SK-N-SH treated with all-trans-retinoic acid at 6 μM for 48 hours (cell line): ENCODE data around the gene EXOC4.
A peak's percentile ranks its signal among the peaks of the same experiment; 100 is the strongest.

Source experiments
- ATAC-seq: fragments of 200-7000 bp; cut with Tn5 transposase; 3 replicates; pipeline ENCODE4 v1.9.1; 2020; ENCODE audit warnings: mild to moderate bottlenecking, moderate library complexity
- ARNTL ChIP-seq: fragments of 450-650 bp; formaldehyde crosslinking; IDR thresholded peaks from 2 replicates; pipeline ENCODE4 v1.5.0; 2020; ENCODE audit warnings: low read depth, mild to moderate bottlenecking, moderate library complexity, borderline replicate concordance
- BACH2 ChIP-seq: fragments of 250-450 bp; sonication (Bioruptor Pico); IDR thresholded peaks from 2 replicates; pipeline ENCODE4 v1.9.0; 2021; ENCODE audit warnings: mild to moderate bottlenecking, borderline replicate concordance
- ESRRG ChIP-seq: fragments of 250-450 bp; sonication (Bioruptor Pico); IDR thresholded peaks from 2 replicates; pipeline ENCODE4 v1.6.1; 2021; ENCODE audit warnings: mild to moderate bottlenecking
- GLIS3 ChIP-seq: fragments of 250-450 bp; sonication (Bioruptor Pico); IDR thresholded peaks from 2 replicates; pipeline ENCODE4 v1.5.0; 2020; ENCODE audit warnings: mild to moderate bottlenecking, moderate library complexity
- ISL1 ChIP-seq: fragments of 250-450 bp; sonication (Bioruptor Pico); IDR thresholded peaks from 2 replicates; pipeline ENCODE4 v2.1.2; 2022; ENCODE audit warnings: mild to moderate bottlenecking, moderate library complexity
- OSR1 ChIP-seq: fragments of 250-450 bp; sonication (Bioruptor Pico); IDR thresholded peaks from 2 replicates; pipeline ENCODE4 v1.8.0; 2022; ENCODE audit warnings: moderate library complexity, mild to moderate bottlenecking, inconsistent platforms
- PPARA ChIP-seq: fragments of 250-450 bp; sonication (Bioruptor Pico); IDR thresholded peaks from 2 replicates; pipeline ENCODE4 v1.5.0; 2020; ENCODE audit warnings: mild to moderate bottlenecking, borderline replicate concordance
- SNAI2 ChIP-seq: fragments of 250-450 bp; sonication (Bioruptor Pico); IDR thresholded peaks from 2 replicates; pipeline ENCODE4 v1.5.0; 2020; ENCODE audit warnings: mild to moderate bottlenecking, moderate library complexity
- TCF4 ChIP-seq: fragments of 250-450 bp; sonication (Bioruptor Pico); IDR thresholded peaks from 2 replicates; pipeline ENCODE4 v1.8.0; 2021; ENCODE audit warnings: mild to moderate bottlenecking, moderate library complexity, borderline replicate concordance
- ZFP3 ChIP-seq: fragments of 250-450 bp; sonication (Bioruptor Pico); IDR thresholded peaks from 2 replicates; pipeline ENCODE4 v1.5.0; 2020; ENCODE audit warnings: mild to moderate bottlenecking, moderate library complexity
- ZNF565 ChIP-seq: fragments of 450-650 bp; formaldehyde crosslinking; conservative IDR thresholded peaks from 2 replicates; pipeline ENCODE4 v1.5.0; 2020; ENCODE audit warnings: low read depth, mild to moderate bottlenecking, moderate library complexity
- ZNF70 ChIP-seq: fragments of 450-650 bp; formaldehyde crosslinking; IDR thresholded peaks from 2 replicates; pipeline ENCODE4 v1.5.0; 2020; ENCODE audit warnings: mild to moderate bottlenecking, moderate library complexity
- ZNF8 ChIP-seq: fragments of 450-650 bp; formaldehyde crosslinking; IDR thresholded peaks from 2 replicates; pipeline ENCODE4 v1.5.0; 2020; ENCODE audit warnings: mild to moderate bottlenecking, moderate library complexity
- TF ChIP-seq, protein P1 (sequence below): fragments of 250-450 bp; sonication (Bioruptor Pico); IDR thresholded peaks from 2 replicates; pipeline ENCODE4 v1.5.1; 2021; ENCODE audit warnings: mild to moderate bottlenecking, moderate library complexity
- TF ChIP-seq, protein P2 (sequence below): fragments of 250-450 bp; sonication (Bioruptor Pico); IDR thresholded peaks from 2 replicates; pipeline ENCODE4 v1.8.0; 2020; ENCODE audit warnings: mild to moderate bottlenecking, moderate library complexity, borderline replicate concordance
- TF ChIP-seq, protein P3 (sequence below): fragments of 250-450 bp; sonication (Bioruptor Pico); IDR thresholded peaks from 2 replicates; pipeline ENCODE4 v1.5.1; 2020; ENCODE audit warnings: low read depth, mild to moderate bottlenecking, moderate library complexity
- TF ChIP-seq, protein P4 (sequence below): fragments of 250-450 bp; sonication (Bioruptor Pico); IDR thresholded peaks from 2 replicates; pipeline ENCODE4 v1.5.0; 2020; ENCODE audit warnings: mild to moderate bottlenecking, moderate library complexity

Gene EXOC4

DNA sequence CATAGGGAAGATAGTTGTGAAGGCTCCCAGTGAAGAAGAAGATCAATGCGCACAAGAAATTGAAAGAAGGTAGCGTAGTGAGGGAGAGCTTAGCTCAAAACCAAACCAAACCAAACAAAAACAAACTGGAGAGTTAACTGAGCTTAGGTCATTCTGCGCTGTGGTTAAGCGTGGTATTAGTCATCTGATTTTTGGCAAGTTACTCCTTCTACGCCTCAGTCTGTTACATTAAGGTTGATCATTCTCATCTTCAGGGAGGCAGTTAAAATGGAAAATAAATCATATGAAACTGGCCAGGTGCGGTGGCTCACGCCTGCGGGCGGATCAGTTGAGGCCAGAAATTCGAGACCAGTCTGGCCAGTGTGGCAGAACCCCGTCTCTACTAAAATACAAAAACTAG lies 259.7 kb downstream of the EXOC4 start:
- TF ChIP-seq ISL1 (CRISPR knock-in tag) (no peak), ARNTL (CRISPR knock-in tag) (no peak), BACH2 (CRISPR knock-in tag) (no peak), ZNF70 (no peak), GLIS3 (CRISPR knock-in tag) (no peak), OSR1 (CRISPR knock-in tag) (no peak), ZNF8 (CRISPR knock-in tag) (no peak), TCF4 (CRISPR knock-in tag) (no peak)
- TF ChIP-seq, protein P1, sequence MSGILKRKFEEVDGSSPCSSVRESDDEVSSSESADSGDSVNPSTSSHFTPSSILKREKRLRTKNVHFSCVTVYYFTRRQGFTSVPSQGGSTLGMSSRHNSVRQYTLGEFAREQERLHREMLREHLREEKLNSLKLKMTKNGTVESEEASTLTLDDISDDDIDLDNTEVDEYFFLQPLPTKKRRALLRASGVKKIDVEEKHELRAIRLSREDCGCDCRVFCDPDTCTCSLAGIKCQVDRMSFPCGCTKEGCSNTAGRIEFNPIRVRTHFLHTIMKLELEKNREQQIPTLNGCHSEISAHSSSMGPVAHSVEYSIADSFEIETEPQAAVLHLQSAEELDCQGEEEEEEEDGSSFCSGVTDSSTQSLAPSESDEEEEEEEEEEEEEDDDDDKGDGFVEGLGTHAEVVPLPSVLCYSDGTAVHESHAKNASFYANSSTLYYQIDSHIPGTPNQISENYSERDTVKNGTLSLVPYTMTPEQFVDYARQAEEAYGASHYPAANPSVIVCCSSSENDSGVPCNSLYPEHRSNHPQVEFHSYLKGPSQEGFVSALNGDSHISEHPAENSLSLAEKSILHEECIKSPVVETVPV (CRISPR knock-in tag), result no peak
- TF ChIP-seq, protein P2, sequence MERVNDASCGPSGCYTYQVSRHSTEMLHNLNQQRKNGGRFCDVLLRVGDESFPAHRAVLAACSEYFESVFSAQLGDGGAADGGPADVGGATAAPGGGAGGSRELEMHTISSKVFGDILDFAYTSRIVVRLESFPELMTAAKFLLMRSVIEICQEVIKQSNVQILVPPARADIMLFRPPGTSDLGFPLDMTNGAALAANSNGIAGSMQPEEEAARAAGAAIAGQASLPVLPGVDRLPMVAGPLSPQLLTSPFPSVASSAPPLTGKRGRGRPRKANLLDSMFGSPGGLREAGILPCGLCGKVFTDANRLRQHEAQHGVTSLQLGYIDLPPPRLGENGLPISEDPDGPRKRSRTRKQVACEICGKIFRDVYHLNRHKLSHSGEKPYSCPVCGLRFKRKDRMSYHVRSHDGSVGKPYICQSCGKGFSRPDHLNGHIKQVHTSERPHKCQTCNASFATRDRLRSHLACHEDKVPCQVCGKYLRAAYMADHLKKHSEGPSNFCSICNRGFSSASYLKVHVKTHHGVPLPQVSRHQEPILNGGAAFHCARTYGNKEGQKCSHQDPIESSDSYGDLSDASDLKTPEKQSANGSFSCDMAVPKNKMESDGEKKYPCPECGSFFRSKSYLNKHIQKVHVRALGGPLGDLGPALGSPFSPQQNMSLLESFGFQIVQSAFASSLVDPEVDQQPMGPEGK (CRISPR knock-in tag), result no peak
- peak; percentile 91 for ATAC-seq

DNA sequence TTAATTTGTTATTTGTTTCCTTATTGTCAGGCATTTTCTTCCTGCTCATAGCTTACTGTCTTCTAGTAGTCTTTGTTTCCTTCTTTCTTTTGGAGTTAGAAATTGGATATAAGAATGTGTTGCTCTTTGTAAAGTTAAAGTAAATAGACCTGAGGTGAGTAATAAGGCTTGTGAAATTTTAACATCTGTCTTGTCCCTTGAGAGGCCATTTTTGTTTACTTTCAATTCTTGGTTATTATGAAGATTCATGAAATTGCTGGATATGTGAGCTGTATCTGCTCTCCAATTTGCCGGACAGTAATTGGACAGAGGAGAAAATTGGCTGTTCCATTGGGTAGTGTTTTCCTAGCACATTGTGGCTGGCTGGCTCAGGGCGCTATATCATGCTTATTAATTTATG lies 260.7 kb downstream of the EXOC4 start:
- no peak for TF ChIP-seq TCF4 (CRISPR knock-in tag)
- no peak for TF ChIP-seq SNAI2 (CRISPR knock-in tag)
- TF ChIP-seq, protein P1 (CRISPR knock-in tag), result no peak
- TF ChIP-seq GLIS3 (CRISPR knock-in tag), result no peak
- TF ChIP-seq, protein P3, sequence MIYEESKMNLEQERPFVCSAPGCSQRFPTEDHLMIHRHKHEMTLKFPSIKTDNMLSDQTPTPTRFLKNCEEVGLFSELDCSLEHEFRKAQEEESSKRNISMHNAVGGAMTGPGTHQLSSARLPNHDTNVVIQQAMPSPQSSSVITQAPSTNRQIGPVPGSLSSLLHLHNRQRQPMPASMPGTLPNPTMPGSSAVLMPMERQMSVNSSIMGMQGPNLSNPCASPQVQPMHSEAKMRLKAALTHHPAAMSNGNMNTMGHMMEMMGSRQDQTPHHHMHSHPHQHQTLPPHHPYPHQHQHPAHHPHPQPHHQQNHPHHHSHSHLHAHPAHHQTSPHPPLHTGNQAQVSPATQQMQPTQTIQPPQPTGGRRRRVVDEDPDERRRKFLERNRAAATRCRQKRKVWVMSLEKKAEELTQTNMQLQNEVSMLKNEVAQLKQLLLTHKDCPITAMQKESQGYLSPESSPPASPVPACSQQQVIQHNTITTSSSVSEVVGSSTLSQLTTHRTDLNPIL (CRISPR knock-in tag), result no peak
- TF ChIP-seq, all 23 proteins: peak for 0
- ATAC-seq, result no peak

DNA sequence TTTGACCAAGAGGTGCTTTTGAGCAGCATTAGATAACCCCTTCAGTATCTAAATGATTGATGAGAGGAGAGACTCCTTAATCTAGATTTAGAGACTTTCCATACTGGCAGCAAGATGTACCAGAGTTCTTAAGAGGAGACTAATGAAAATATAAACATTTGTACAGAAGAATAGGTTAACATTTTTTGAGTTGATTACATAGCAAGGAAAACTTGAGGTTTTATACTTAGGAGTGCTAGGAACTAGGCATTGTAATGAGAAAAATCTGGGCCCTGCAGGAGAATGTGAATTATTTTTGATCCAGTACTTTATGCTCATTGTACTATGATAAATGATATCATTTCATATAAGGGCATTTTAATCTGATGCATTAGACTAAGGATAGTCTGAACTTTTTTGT lies 261.7 kb downstream of the EXOC4 start:
- no peak; the same call in 2 of the 3 replicates for ATAC-seq
- TF ChIP-seq ZFP3 (CRISPR knock-in tag) (no peak), PPARA (CRISPR knock-in tag) (no peak), TCF4 (CRISPR knock-in tag) (no peak)
- TF ChIP-seq, protein P4, sequence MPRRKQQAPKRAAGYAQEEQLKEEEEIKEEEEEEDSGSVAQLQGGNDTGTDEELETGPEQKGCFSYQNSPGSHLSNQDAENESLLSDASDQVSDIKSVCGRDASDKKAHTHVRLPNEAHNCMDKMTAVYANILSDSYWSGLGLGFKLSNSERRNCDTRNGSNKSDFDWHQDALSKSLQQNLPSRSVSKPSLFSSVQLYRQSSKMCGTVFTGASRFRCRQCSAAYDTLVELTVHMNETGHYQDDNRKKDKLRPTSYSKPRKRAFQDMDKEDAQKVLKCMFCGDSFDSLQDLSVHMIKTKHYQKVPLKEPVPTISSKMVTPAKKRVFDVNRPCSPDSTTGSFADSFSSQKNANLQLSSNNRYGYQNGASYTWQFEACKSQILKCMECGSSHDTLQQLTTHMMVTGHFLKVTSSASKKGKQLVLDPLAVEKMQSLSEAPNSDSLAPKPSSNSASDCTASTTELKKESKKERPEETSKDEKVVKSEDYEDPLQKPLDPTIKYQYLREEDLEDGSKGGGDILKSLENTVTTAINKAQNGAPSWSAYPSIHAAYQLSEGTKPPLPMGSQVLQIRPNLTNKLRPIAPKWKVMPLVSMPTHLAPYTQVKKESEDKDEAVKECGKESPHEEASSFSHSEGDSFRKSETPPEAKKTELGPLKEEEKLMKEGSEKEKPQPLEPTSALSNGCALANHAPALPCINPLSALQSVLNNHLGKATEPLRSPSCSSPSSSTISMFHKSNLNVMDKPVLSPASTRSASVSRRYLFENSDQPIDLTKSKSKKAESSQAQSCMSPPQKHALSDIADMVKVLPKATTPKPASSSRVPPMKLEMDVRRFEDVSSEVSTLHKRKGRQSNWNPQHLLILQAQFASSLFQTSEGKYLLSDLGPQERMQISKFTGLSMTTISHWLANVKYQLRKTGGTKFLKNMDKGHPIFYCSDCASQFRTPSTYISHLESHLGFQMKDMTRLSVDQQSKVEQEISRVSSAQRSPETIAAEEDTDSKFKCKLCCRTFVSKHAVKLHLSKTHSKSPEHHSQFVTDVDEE (CRISPR knock-in tag), result no peak

DNA sequence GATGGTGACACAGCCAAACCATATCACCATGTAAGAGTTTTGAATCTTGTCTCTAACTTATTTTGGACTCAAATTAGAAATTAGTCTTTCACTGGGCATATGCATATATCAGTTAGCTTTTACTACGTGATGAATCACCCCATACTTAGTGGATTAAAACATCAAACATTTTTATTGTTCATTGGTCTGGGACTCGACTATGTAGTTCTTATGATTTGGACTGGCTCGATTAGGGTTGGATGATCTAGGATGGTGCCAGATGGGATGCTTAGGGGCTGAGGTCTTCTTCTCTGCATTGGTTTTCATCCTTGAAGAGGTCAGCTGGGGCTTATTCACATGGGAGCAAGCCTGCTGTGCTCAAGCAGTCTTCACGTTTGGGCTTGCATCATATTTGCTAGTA lies 264.9 kb downstream of the EXOC4 start:
- no peak for TF ChIP-seq ESRRG
- no peak for TF ChIP-seq ISL1 (CRISPR knock-in tag)
- no peak for TF ChIP-seq ZFP3 (CRISPR knock-in tag)
- TF ChIP-seq BACH2 (CRISPR knock-in tag), result no peak
- no peak for ATAC-seq

DNA sequence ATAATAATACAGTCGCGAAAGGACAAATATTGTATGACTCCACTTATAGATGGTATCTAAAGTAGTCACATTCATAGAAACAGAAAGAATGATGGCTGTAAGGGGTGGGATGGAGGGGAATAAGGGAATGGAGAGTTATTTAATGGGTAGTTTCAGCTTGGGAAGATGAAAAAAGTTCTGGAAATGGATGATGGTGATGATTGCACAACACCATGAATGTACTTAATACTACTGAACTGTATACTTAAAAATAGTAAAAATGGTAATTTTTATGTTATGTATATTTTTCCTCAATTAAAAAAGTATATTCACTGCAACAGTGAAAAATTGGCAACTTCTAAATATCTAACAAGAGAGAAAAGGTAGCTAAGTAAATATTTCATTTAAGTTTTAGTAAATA lies 265.8 kb downstream of the EXOC4 start:
- ATAC-seq, result no peak
- no peak for TF ChIP-seq ZNF565 (CRISPR knock-in tag)
- TF ChIP-seq ZNF70, result no peak
- TF ChIP-seq, all 23 proteins: peak for 0
